Breast epithelium (tissue), 4 donors: ENCODE measurements around the gene GPR157. TPM values are rescaled to one million over a fixed set of nuclear protein-coding genes. Genes with fewer than 3 reads are reported as not detected.

Experiments
- DNase-seq, 2 donors: peaks; one replicate each; pipeline ENCODE4 v3.0.0-alpha.2; 2019; ENCODE audit warnings: low spot score in 2 of 2
- H3K27ac ChIP-seq, 2 donors: fragments of 200-600 bp; sonication (generic) in 1 of 2; one replicate each; pipeline ENCODE4 v1.5.1; 2016 to 2019; ENCODE audit warnings: mild to moderate bottlenecking in 1 of 2
- H3K27me3 ChIP-seq, 2 donors: fragments of 200-600 bp; sonication (generic) in 1 of 2; one replicate each; pipeline versions ENCODE4 v1.5.1 to v1.6.0; 2017 to 2019; ENCODE audit warnings: control low read depth in 1 of 2, mild to moderate bottlenecking in 1 of 2
- H3K36me3 ChIP-seq: fragments of 200-600 bp; one replicate; pipeline ENCODE4 v1.5.1; 2019
- H3K4me1 ChIP-seq, 2 donors: fragments of 200-600 bp; sonication (generic); one replicate each; pipeline ENCODE4 v1.5.1; 2016 to 2019; ENCODE audit warnings: control low read depth in 1 of 2
- H3K4me3 ChIP-seq, 3 donors: fragments of 200-600 bp; sonication (generic); 1 replicate in 2 of 3; 2 replicates in 1 of 3; pipeline ENCODE4 v1.5.1; 2016 to 2019; ENCODE audit warnings: mild to moderate bottlenecking in 3 of 3, moderate library complexity in 2 of 3
- H3K9me3 ChIP-seq, 2 donors: fragments of 200-600 bp; sonication (generic) in 1 of 2; one replicate each; pipeline ENCODE4 v1.5.1; 2016 to 2019; ENCODE audit warnings: control low read depth in 1 of 2
- CTCF ChIP-seq, 3 donors: fragments of 450-650 bp; IDR thresholded peaks; one replicate each; pipeline ENCODE4 v1.5.1; 2016 to 2017; ENCODE audit warnings: antibody characterized with exemption in 3 of 3, mild to moderate bottlenecking in 3 of 3, moderate library complexity in 3 of 3
- POLR2A ChIP-seq: fragments of 450-650 bp; IDR thresholded peaks from one replicate; pipeline ENCODE4 v1.6.1; 2016; ENCODE audit warnings: antibody characterized with exemption, mild to moderate bottlenecking, moderate library complexity
- POLR2AphosphoS5 ChIP-seq, 3 donors: sonication (generic); formaldehyde crosslinking; IDR thresholded peaks; one replicate each; pipeline ENCODE4 v1.6.1; 2017; ENCODE audit warnings: antibody characterized with exemption in 3 of 3
- intact Hi-C: fragments of 100-400 bp; cut with DNase I; formaldehyde crosslinking; loops from one replicate; pipeline ENCODE4 v1.15.1; 2023; ENCODE audit warnings: low total_unique reads
- total RNA-seq, 3 donors: library from RNA; depleted of rRNA; stranded (reverse); fragments of >200 nt; gene quantifications; one replicate each; pipeline ENCODE4 v1.1.0, GENCODE V29; 2016

The GPR157 gene
- total RNA-seq, 3 donors from 2014 or later = 4.3 to 11.7 (median 9.2) TPM

- intact Hi-C loops = loop anchor here (5.0 kb wide), 1 partner anchor 553 kb away; no protein-coding TSS in a partner anchor
- H3K4me1 ChIP-seq = no peaks in the 10 kb centered on the region
- no peaks in the 10 kb centered on the region for H3K36me3 ChIP-seq
- H3K27me3 ChIP-seq = no peaks in the 10 kb centered on the region
- H3K9me3 ChIP-seq = no peaks in the 10 kb centered on the region
- no peak overlapping the region for H3K4me3 ChIP-seq
- no peak overlapping the region for H3K27ac ChIP-seq
- TF ChIP-seq POLR2A = no peak
- no peak for DNase-seq
Observed at GRCh38 chr1:9139930-9140329, 11.0 kb upstream of the GPR157 start.

GRCh38 chr1:9136932-9137331 lies 8.0 kb upstream of the GPR157 start:
- H3K4me3 ChIP-seq = no peak overlapping the region
- DNase-seq = no peak
- H3K9me3 ChIP-seq = no peaks in the 10 kb centered on the region
- H3K36me3 ChIP-seq = no peaks in the 10 kb centered on the region
- no peak for TF ChIP-seq POLR2AphosphoS5 (IDR thresholded peaks at IDR 0.05)
- TF ChIP-seq CTCF (IDR thresholded peaks at IDR 0.05) = no peak
- TF ChIP-seq POLR2A = no peak
- intact Hi-C loops = no loop called here
- H3K27me3 ChIP-seq = no peaks in the 10 kb centered on the region
- H3K4me1 ChIP-seq = no peaks in the 10 kb centered on the region
- no peak overlapping the region for H3K27ac ChIP-seq

GRCh38 chr1:9135073-9135836 lies 6.4 kb upstream of the GPR157 start:
- Histone ChIP-seq H3K4me3 (no peak overlapping the region), H3K9me3 (no peaks in the 10 kb centered on the region), H3K27ac (peak overlapping the region; percentile 28 to 60), H3K36me3 (no peaks in the 10 kb centered on the region), H3K27me3 (no peaks in the 10 kb centered on the region), H3K4me1 (no peaks in the 10 kb centered on the region)
- intact Hi-C loops = no loop called here
- peak in 1 of 2 donors; percentile 41 for DNase-seq
- TF ChIP-seq CTCF (IDR thresholded peaks at IDR 0.05) (no peak), POLR2AphosphoS5 (IDR thresholded peaks at IDR 0.05) (no peak), POLR2A (no peak)

- intact Hi-C loops = no loop called here
Observed at GRCh38 chr1:9133870-9134585, 5.1 kb upstream of the GPR157 start.

More at GRCh38 chr1:9133870-9134585, 5.1 kb upstream of the GPR157 start:
- H3K36me3 ChIP-seq = no peaks in the 10 kb centered on the region
- no peak for DNase-seq
- H3K9me3 ChIP-seq = no peaks in the 10 kb centered on the region
- TF ChIP-seq POLR2A (no peak), CTCF (IDR thresholded peaks at IDR 0.05) (no peak), POLR2AphosphoS5 (IDR thresholded peaks at IDR 0.05) (no peak)
- no peak overlapping the region for H3K4me3 ChIP-seq
- no peak overlapping the region for H3K27ac ChIP-seq
- H3K4me1 ChIP-seq = no peaks in the 10 kb centered on the region
- H3K27me3 ChIP-seq = no peaks in the 10 kb centered on the region
